GM12891 (cell line): ENCODE results near the gene MSL1.
A peak's percentile ranks its signal among the peaks of the same experiment; 100 is the strongest.

Experiments
- DNase-seq: peaks from one replicate; pipeline ENCODE4 v3.0.0; 2011; ENCODE audit warnings: low spot score; ENCODE audit not compliant: insufficient read length
- FAIRE-seq: peaks from 2 replicates; lab custom pipeline; 2011; peaks lifted over from hg19 to GRCh38; lab: Jason Lieb, UNC
- PAX5 ChIP-seq: IDR thresholded peaks from 2 replicates; pipeline ENCODE4 v1.6.1; 2011; ENCODE audit warnings: low read length, moderate library complexity, mild to moderate bottlenecking; ENCODE audit not compliant: insufficient read depth, severe bottlenecking
- POLR2A ChIP-seq: IDR thresholded peaks from 2 replicates; pipeline ENCODE4 v1.6.1; 2011; ENCODE audit warnings: low read depth, low read length, control low read depth
- POLR2AphosphoS5 ChIP-seq: IDR thresholded peaks from 2 replicates; pipeline ENCODE4 v1.6.1; 2011; ENCODE audit warnings: low read depth, low read length, control low read depth
- POU2F2 ChIP-seq: IDR thresholded peaks from 2 replicates; pipeline ENCODE4 v1.6.1; 2011; ENCODE audit warnings: low read depth, mild to moderate bottlenecking, control low read depth, low read length, moderate library complexity
- SPI1 ChIP-seq: IDR thresholded peaks from 2 replicates; pipeline ENCODE4 v1.6.1; 2011; ENCODE audit warnings: low read depth, low read length, control low read depth
- TAF1 ChIP-seq: IDR thresholded peaks from 2 replicates; pipeline ENCODE4 v1.6.1; 2011; ENCODE audit warnings: low read depth, low read length, control low read depth

The MSL1 gene

GRCh38 chr17:40076591-40076990, 45.2 kb upstream of the MSL1 start:
- FAIRE-seq (no peak), DNase-seq (no peak)
- TF ChIP-seq POLR2AphosphoS5 (no peak), POU2F2 (no peak), TAF1 (no peak), SPI1 (no peak), POLR2A (no peak), PAX5 (no peak)

- FAIRE-seq (no peak), DNase-seq (no peak)
- no peak for TF ChIP-seq SPI1
- no peak for TF ChIP-seq POLR2A
- no peak for TF ChIP-seq PAX5
- TF ChIP-seq POLR2AphosphoS5, result no peak
- no peak for TF ChIP-seq TAF1
- TF ChIP-seq POU2F2, result no peak
Measured at GRCh38 chr17:40079545-40079944, 42.2 kb upstream of the MSL1 start.

- no peak for FAIRE-seq
Measured at GRCh38 chr17:40084477-40084876, 37.3 kb upstream of the MSL1 start.

GRCh38 chr17:40086150-40087044, 35.4 kb upstream of the MSL1 start:
- TF ChIP-seq TAF1 (no peak), POLR2AphosphoS5 (no peak), POU2F2 (no peak), SPI1 (no peak), PAX5 (no peak), POLR2A (no peak)
- DNase-seq (peak; percentile 81), FAIRE-seq (no peak)

More at GRCh38 chr17:40084477-40084876, 37.3 kb upstream of the MSL1 start:
- no peak for TF ChIP-seq POU2F2
- no peak for TF ChIP-seq POLR2AphosphoS5
- no peak for TF ChIP-seq SPI1
- no peak for TF ChIP-seq PAX5
- TF ChIP-seq TAF1, result no peak
- no peak for TF ChIP-seq POLR2A
- no peak for DNase-seq

- peak; percentile 88 for FAIRE-seq
- DNase-seq, result no peak
- TF ChIP-seq PAX5 (no peak), POLR2A (no peak), POU2F2 (no peak), POLR2AphosphoS5 (no peak), SPI1 (no peak), TAF1 (no peak)
Measured at GRCh38 chr17:40087049-40087794, 34.5 kb upstream of the MSL1 start.

GRCh38 chr17:40087903-40088718, 33.7 kb upstream of the MSL1 start:
- TF ChIP-seq SPI1 (no peak), POLR2A (no peak), POU2F2 (no peak), TAF1 (no peak), POLR2AphosphoS5 (no peak), PAX5 (no peak)
- no peak for DNase-seq
- FAIRE-seq, result peak; percentile 66

- DNase-seq (no peak), FAIRE-seq (no peak)
- TF ChIP-seq POLR2AphosphoS5 (no peak), PAX5 (no peak), POU2F2 (no peak), TAF1 (no peak), SPI1 (no peak), POLR2A (no peak)
Measured at GRCh38 chr17:40089077-40089895, 32.5 kb upstream of the MSL1 start.
